Activated CD4-positive, alpha-beta T cell treated with anti-CD3 and anti-CD28 coated beads, Interleukin-2, amount 50 U/mL, for 4 hours (primary cell): ENCODE results near the gene TOP2A.

ENCODE experiments used
- DNase-seq, 2 experiments: peaks; one replicate each; pipeline ENCODE4 v3.0.0-alpha.2; 2020

TOP2A gene

DNA sequence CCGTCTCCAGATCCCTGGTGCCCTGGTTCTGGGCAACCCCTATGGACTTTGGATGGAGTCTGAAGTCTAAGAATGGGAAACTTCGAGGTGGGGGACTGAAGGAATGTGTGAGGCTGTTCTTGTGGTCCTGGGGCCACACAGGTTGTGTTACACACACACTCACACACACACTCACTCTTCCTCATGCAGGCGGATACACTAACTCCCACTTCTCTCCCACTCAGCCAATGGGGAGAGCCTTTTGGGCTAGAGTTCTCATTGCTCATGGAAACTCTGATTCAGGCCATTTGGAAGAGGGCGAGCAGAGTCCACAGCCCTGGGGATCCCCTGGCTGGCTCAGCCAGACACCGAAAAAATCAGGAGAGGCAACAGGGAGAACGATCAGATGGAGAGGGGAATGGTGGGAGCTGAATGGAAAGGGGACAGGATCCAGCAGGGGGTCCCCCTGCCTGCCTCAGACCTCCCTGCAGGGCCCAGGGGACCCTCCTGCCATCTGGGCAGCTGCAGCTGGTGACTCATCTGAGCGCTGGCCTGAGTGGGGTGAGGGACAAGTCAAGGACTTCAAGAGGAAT, 34.6 kb upstream of the TOP2A start:
- no peak for DNase-seq

DNA sequence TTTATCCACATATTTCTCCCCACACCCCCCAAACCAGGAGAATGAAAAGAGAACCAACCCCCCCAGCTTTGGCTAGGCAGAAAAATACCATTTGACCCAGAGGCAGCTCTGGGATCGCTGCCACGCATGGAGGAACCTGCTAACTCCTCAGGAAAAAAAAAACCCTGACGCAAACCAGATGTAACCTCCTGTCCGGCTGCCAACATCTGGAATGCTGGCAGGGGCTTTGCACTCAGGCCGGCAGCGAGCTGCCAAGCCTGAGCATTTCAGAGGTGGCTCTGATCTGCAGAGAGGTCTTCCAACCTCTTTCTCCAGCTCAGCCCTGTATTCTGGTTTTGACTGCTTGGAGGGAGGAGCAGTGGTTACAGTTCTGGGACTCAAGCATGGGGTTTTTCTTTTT, 33.7 kb upstream of the TOP2A start:
- DNase-seq, result no peak

DNA sequence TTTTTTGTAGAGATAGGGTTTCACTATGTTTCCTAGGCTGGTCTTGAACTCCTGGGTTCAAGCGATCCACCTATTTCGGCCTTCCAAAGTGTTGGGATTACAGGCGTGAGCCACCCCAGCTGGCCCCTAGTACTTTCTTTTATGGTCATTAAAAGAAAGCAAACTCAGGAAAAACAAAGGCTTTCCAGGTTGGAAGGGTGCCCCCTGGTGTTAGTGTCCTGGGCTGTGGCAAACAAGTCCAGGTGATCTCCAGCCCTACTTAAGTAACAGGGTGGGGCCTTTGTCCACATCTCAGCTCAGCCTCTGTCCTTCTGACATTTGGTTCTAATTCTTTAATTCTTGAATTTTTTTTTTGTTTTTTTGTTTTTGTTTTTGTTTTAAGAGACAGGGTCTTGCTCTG, 32.5 kb upstream of the TOP2A start:
- peak; percentile 26 to 40 for DNase-seq

DNA sequence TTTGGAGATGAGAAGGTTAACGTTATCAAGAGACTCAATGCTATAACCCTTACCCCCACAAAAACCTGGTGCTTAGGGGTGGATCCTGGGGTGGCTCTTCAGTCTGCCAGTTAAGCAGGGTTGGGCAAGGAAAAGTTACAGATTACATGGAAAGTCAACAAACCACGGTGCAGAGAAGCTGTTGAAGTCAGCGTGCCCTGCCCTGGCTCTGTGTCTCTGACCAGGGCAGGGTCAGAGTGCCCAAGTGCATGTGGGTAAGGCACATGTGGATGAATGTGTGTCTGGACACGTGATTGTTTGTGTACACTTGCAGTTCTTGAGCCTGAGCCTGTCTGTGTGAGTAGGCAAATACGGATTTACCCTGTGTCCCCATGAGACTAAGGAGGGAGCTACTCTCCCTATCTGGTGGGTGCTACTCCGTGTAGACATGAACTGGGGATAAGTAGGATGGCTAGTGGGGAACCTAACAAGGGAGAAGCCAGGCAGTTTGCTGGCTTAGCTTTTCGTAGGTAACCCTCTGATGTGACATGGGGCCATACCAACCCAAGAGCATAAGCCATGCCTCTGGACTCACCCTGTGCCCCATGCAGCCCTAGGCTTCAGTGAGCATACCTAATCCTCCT, 31.1 kb upstream of the TOP2A start:
- DNase-seq, result no peak

DNA sequence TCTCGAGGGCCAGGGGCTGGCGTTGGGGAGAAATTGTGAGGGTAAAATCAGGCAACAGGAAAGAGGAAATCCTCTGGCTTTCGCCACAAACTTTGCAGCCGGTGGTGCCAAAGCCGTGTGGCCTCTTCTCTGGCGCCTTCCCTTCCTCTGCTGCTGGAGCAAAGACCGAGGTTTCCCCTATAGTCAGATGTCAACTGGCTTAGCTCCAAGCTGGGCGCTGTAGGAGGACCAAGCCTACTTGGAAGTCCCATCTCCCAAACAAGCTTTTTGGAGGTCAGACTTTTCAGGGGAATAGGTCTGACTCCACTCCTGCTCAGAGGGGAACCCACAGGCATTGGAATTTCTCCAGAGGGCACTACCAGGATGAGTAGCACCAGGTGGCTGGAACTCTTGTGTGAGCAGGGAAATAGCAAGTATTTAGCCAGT, 30.5 kb upstream of the TOP2A start:
- no peak for DNase-seq

DNA sequence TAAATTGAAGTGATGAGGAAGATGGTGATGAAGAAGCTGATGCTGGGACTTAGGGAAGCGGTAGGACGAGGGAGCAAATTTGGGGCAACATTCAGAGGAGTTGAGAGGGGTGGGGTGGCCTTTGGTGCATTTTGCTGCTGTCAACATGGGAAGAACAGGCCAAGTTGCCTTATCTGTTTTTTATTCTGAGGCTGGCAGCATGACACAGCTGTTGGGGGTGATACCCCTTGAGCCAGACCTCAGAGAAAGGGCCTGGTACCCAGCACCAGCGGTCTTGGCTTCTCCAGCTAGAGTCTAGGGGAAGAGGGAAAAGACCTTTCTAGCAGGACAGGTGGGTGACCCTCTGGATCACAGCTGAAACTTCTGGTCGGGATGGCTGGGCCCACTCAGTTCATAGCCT, 30.1 kb upstream of the TOP2A start:
- DNase-seq, result no peak

DNA sequence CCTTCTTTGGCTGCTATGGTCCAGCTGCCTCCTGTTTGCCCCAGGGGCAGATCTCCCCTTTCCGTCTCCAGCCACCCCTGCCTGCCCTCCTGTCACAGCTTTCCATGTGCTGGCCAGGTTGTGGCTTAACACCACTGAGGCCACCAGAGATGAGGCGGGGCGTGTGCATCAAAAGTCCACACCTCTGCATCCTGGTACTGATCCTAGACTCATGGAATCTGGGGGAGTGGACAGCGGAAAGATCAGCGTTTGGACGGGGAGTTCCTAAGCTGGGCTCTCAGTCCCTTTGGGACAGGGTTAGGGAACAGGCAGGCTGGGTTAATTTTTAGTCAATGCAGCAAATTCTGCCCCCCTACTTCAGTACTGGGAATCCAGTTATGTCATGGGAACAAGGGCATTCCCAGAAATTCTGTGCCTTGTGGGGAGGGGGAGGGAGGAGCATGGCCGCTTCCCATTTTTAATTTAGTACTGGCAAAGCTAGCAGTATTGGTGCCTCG, 29.5 kb upstream of the TOP2A start:
- no peak for DNase-seq

DNA sequence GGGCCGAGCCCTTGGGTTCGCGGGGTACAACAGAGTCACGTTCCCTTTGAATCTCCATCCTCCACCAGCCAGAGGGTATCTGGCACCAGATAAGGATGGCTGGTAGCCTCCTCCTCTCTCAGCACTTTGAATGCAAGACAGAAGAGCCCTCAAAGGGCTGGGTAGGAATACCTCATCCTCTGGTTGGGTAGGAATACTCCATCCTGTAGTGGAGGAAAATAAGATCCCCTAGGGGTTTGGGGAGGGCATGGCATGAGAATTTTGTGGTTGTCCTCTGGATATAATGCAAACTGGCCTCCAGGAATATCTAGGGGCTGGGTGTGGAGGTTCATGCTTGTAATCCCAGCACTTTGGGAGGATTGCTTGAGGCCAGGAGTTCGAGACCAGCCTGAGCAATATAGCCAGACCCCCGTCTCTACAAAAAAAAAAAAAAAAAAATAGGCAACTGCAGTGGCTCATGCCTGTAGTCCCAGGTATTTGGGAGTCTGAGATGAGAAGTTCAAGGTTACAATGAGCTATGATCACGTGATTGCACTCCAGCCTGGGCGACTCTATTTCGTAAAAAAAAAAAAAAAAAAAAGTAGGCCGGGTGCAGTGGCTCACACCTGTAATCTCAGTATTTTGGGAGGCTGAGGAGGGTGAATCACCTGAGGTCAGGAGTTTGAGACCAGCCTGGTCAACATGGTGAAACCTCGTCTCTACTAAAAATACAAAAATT, 28.2 kb upstream of the TOP2A start:
- DNase-seq, result no peak

DNA sequence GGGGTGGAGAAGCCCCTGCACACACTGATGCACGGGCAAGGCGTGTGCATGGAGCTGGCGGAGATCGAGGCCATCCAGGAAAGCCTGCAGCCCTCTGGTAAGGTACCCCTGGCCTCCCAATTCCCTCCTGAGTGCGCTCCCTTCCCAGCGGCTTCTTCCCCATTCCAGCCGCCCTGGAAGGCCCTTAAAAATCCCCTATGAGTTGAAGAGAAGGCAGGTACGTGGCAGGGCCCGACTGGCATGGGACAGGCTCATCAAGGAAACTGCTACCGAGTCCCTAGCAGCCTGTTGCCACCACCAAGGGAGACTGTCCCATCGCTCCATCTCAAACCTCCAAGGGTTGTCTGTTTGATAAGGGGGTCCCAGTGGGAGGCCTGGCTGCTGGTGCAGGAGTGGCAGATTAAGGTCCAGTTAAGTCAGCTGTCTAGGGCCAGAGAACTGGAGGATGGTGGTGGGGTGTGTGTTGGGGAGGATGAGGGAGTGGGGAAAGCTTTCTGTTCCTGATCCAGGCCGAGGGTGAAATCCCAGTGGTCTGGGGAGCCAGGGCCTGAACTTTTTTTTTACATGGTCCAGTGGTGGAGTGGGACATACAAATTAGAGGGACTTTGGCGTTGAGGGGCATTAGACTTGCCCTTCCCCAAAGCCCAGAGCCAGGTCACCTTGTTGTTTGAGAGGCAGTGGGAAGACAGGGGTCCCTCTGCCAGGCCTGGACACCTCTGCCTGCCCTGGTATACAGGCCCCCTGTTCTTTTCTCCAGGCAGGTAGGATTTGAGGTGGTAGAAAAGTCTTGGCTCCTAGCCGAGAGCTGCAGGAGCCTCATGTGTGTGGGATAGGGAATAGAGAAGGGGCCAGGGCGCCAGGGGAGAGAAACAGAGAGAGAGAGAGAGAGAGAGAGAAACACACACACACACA, 26.5 kb upstream of the TOP2A start:
- no peak for DNase-seq

DNA sequence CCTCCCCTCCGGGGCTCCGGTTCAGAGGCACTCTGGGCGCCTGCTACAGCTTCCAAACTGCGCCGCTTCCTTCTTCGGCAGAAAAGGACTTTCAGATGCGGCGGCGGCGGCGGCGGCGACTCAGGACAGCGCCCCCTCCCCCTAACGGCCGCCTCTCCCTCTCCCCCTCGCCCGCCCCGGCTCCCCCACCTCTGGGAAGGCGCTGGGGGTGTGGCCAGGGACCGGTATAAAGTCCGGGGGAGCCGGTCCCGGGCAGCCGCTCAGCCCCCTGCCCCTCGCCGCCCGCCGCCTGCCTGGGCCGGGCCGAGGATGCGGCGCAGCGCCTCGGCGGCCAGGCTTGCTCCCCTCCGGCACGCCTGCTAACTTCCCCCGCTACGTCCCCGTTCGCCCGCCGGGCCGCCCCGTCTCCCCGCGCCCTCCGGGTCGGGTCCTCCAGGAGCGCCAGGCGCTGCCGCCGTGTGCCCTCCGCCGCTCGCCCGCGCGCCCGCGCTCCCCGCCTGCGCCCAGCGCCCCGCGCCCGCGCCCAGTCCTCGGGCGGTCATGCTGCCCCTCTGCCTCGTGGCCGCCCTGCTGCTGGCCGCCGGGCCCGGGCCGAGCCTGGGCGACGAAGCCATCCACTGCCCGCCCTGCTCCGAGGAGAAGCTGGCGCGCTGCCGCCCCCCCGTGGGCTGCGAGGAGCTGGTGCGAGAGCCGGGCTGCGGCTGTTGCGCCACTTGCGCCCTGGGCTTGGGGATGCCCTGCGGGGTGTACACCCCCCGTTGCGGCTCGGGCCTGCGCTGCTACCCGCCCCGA, 25.7 kb upstream of the TOP2A start, which contains the start of gene IGFBP4:
TSS of gene IGFBP4 (plus strand) at position 255 of the 792 bp plus-strand sequence. CDS start at position 541, 286 bp downstream.
- peak; percentile 54 to 57 for DNase-seq

DNA sequence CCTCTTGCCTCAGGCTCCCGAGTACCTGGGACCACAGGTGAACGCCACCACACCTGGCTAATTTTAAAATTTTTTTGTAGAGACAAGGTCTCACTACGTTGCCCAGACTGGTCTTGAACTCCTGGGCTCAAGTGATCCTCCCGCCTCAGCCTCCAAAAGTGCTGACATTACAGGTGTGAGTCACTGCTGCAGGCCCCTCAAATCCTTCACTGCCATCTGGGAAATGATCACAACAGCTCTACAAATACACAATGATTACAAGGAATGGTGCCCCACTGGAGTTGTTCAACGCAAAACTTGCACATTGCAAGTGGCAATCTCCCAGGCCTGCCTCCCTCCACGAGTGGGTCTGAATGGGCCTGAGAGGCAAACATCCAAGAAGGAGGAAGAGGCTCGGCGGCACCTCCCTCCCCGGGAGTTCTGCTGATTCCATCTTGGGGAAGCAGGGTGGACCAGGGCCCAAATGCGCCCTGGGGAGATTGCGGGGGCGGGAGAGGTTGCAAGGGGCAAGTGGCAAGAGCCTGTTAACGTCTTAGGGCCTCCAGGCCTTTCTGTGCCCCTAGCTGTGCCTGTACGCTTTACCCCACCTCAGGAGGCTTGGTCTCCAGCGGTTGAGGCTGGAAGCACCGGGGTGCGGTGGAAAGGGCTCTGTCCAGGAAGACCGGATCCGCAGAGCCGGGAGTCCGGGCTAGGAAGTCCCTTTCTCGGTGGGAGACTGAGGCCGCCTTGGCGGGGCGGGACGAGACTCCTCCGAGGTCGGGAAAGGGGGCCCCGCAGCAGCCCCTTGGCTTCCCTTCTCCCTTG, 24.9 kb upstream of the TOP2A start:
- no peak for DNase-seq

DNA sequence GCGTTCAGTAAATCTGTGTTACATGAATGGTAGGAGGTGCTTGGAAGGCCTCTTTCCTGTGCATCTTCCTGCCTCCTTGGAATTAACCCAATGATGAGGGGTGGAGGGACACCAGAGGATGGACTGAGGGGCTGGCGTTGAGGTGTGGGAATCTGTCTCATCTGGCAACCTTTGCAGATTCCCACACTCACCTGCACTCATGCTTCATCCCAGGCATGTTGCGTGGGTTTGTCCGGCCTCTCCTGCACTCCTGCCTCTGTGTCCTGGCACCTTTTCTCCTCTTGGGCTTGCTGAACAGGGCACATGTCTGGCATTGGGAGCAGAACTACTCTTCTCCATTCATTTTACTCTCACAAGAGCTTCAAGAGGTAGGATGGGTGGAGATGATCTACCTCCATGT, 22.5 kb upstream of the TOP2A start:
- no peak for DNase-seq

DNA sequence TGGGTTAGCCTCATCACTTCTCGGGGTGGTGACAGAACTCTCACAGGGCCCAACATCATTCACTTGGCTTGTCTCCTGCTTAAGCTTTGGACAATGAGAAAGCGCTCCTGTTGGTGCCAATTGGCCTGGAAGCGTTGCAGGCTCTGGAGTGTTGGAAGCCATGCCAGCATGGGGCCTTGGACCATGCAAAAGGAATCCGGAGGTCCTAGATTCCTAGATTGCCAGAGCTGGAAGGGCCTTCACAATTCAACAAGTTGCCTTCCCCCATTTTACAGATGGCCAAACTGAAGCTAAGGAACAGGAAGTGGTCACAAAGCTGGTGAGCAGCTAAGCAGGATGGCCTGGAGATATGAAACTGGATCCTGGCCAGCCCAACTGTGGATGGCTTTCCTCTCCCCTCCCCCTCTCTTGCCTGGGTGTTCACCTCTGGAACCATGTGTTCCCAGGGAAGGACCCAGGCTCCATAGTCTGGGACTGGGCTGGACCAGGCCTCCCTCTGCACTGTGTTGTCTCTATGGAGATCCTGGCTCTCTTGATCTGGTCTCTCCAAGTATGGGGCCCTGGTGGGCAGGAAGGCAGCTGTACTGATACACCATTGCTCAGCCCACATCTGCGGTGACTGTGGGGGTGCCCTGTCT, 19.5 kb upstream of the TOP2A start:
- DNase-seq, result no peak

DNA sequence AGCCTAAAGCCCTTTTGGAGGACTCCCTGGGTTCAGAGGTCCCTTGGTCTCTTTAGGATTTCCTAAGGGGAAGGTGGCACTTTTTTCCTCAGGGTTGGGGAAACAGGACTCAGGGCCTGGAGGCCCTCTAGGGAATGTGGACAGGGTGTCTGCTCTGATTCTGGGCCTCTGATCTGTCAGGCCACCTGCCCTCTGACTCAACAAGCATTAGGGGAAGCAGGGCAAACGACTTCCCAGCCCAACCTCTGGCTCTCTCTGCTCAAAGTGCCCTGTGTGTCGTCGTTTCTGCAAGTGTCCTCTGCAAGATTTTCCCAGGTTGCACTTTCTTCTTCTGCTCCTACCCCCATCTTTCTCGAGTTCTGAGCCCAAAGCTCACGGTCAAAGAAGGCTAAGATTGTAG, 18.9 kb upstream of the TOP2A start:
- DNase-seq, result no peak

DNA sequence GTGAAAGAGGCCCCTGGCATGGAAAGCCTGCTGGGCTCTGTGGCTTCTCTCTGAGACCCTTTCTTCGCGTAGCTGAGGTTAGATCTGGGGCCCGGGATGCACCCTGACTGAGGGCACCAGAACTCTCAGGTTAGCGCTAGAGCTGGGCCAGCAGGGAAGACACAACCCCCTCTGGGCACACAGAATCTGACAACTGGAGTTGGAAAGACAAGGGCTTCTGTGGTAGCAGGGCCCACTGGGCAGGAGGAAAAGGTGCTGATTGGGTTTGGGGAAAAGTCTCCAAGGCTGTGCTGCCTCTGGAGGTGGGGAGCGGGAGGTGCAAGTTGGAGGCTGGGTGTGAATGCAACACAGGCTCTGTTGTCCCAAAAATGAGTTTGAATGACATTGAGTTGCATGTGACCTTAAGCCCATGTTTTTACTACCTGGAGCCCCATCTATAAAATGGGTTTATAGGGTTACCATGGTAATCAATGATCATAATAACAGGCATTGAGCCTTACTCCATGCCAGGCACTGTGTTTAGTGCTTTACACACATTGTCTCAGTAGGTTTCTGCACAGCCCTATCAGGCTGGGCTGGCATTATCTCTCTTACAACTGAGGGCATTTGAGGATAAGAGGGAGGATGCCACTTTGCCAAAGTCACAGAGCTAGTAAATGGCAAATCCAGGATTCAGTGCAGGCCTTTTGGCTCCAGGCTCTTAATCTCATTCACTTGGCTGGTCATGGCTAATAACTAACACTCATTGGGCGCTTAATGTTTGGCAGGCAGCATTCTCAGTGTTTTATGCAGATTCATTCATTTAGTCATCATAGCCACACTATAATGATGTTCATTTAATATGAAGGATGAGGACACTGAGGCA, 16.1 kb upstream of the TOP2A start:
- DNase-seq, result no peak

DNA sequence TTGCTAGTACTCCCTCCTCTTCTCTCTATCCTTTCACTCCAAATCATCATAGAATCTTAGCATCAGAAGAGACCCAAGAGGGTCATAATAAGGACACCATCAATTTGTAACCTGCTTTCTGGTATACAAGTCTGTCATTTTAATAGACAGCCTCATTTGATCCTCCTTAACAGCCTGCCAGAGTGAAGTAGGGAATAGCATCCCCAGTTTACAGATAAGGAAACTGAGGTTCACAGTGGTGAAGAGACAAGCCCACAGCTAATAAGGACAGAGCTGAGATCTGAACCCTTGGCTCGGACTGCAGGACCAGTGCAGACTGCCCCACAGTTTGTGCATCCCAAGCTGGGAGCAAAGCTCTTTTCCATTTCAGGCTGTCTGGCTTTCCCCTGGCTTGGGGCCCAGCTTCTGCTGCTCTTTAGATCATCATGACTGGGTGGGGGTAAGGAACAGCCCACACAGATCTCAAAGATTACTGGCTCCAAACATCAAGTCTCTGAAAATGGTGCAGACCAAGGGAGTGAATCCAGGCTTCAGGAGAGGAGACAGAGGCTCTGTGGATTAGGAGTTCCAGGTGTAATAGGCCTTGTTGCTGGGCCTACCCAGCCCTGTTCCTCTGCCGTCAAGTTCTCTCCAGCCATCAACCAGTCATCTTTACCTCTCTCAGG, 15.3 kb upstream of the TOP2A start:
- DNase-seq, result no peak

DNA sequence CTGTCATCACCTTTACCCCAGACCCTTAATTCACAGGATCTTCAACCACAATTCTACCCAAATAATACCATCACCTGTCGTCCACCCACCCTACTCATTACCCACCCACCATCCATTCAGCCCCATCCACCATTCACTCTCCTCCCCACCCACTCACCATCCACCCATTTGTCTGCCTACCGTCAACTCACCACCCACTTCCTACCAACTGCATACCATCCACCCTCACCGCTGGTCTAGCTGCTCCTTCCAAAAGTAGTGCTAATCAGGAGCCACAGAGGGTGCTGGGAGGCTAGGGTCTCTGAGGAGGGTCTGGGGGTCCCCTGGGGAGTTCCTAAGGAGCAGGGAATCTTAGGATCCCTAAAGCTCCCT, 13.5 kb upstream of the TOP2A start:
- DNase-seq, result no peak

DNA sequence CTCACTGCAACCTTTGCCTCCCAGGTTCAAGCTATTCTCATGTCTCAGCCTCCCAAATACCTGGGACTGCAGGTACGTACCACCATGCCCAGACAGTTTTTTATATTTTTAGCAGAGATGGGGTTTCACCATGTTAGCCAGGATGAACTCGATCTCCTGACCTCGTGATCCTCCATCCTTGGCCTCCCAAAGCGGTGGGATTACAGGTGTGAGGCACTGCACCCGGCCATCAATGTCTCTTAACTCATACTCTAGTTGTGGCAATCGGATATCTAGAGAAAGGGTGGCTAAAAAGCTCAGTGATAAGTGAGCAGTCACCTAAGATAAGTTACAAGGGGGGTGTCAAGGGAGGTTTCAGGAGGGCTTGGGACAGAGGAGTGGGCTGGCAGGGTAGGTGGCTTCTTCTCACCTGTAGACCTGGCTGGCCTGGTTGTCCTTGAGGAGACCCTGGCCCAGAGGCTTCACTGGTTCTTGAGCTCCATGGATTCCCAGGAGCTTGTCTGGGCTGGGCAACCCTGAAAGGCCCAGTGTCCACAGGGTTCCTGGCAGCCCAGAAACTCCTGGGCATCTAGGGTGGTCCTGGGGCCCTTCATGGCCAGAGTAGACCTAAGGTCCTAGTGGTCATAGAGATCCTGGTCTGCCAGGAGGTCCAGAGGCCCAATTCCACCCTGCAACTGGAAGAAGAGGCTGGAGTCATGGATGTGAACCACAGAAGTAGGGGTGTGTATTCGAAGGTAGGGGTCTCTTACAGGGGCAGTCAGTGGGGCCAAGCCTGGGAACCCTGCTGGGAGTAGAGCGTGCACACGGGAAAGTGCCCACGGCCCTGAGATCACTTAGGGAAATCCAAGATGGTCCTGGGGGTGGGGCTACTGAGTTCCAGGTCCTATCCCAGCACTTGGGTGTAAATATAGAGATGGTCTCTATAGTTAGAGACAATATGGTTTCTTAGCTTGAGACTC, 12.9 kb upstream of the TOP2A start:
- DNase-seq, result no peak
